GM21619 (cell line): ENCODE measurements around the gene RNLS.
"Not testable (repeated sequence)": the region's sequence is repeated elsewhere in the genome, so short reads cannot be mapped to it uniquely, and the experiment has no call there.

Experiments
- ATAC-seq: cut with Tn5 transposase; IDR thresholded peaks from one replicate; pipeline ENCODE4 v1.9.1; 2021; ENCODE audit not compliant: unreplicated experiment

The RNLS gene

DNA sequence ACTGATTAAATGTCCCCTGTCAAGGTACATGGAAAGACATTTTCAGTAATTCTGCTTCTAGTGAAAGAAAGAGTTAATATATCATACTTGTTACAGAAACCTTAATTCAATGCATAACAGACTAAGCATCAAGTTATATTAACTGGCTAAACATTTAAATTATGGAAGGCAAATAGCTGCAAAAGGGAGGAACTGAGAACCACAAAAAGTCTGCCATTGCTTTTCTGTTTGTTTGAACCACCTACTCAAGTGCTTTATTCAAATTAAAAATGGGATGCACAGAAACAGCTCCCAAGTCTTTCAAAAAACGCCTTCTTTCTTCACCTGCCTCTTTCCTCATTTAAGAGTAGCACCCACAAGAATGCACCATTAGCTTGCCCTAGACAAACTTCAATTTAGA, 271.9 kb downstream of the RNLS start:
- ATAC-seq = no peak

GRCh38 chr10:88309365-88309764, 273.8 kb downstream of the RNLS start:
- no peak for ATAC-seq

DNA sequence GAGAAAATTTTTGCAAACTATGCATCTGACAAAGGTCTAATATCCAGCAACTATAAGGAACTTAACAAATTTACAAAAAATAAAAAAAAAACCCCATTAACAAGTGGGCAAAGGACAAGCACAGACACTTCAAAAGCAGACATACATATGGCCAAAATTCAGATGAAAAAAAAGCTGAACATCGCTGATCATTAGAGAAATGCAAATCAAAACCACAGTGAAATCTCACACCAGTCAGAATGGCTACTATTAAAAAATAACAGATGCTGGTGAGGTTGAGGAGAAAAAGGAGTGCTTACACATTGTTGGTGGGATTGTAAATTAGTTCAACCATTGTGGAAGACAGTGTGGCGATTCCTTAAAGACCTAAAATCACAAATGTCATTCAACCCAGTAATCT, 274.8 kb downstream of the RNLS start:
- not testable (repeated sequence) for ATAC-seq

GRCh38 chr10:88299787-88300186, 283.3 kb downstream of the RNLS start:
- ATAC-seq = no peak

DNA sequence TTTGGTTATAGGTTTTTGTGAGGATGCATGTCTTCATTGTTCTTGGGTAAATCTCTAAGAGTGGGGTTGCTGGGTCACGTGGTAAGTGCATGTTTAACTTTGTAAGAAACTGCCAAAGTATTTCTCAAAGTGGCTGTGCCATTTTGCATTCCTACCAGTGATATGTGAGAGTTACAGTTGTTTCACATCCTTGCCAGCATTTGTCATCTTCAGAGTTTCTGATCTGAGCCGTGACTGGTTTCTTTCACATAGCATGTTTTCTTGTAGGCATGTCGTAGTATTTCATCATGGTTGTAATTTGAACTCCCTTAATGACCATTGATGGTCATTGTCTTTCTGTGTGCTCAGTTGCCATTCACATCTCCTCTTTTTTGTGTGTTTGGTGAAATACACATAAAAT, 286.0 kb downstream of the RNLS start:
- ATAC-seq = no peak

GRCh38 chr10:88293651-88294230, 289.4 kb downstream of the RNLS start:
- no peak for ATAC-seq

GRCh38 chr10:88293073-88293472, 290.0 kb downstream of the RNLS start:
- no peak for ATAC-seq

DNA sequence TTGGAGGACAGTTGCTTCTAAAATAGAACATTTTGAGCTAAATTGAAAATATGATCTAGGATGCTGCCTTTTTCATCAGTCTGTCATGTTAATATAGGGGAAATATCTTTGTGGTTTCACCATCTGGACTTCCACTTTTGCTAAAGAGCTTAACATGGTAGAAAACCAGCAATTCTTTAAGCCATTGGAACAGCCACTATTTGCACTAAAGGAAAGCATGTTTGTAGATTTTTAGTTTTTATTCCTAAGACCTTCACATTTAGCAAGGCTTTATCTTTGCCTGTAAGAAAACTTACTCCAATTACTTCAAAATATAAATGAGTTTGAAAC, 291.0 kb downstream of the RNLS start:
- no peak for ATAC-seq

- ATAC-seq = no peak
These were observed 291.6 kb downstream of the RNLS start for GRCh38 chr10:88291289-88292184.

GRCh38 chr10:88289342-88289741, 293.8 kb downstream of the RNLS start:
- ATAC-seq = no peak

DNA sequence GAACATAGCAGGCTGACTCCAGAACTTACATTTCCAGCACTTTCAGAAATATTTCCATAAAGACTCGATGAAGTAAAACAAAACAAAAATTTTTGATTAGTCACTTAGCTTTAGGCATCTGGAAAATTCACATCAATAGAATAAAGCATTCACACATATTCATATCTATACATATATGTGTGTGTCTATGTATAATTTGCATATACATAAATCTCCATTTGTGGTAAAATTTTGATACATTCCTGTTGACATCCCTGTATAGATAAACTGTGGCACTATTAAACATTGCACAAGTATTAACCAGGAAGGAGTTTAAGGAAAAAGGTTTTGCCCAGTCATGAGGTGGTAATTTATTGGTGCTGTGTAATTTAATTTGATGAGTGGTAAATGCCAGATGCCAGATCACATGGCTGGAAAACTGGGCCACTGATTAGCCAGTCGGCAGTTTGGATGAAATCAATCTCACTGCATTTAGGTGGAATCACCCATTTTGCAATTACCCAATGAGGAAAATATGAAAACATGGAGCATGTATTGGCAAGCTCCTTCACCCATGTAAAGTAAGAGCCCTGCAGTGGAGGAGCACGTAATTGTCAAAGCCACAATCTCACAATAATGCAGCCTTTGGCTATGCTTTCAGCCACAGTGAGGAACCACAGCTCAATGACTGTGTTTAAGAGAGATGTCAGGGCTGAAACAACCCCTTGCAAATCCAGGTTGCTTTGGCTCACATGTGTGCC, 294.6 kb downstream of the RNLS start:
- peak; percentile 72 for ATAC-seq

GRCh38 chr10:88286030-88286429, 297.1 kb downstream of the RNLS start:
- no peak for ATAC-seq

- ATAC-seq = no peak
These were observed 301.3 kb downstream of the RNLS start for GRCh38 chr10:88281592-88282347.

GRCh38 chr10:88280518-88280917, 302.6 kb downstream of the RNLS start:
- ATAC-seq = no peak

GRCh38 chr10:88278912-88279311, 304.2 kb downstream of the RNLS start:
- ATAC-seq = no peak

DNA sequence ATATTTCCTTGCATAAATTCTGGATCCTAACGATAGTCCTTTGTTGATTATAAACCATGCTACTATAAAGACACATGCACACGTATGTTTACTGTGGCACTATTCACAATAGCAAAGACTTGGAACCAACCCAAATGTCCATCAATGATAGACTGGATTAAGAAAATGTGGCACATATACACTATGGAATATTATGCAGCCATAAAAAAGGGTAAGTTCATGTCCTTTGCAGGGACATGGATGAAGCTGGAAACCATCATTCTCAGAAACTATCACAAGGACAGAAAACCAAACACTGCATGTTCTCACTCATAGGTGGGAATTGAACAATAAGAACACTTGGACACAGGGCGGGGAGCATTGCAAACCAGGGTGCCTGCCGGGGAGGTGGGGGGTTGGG, 306.2 kb downstream of the RNLS start:
- not testable (repeated sequence) for ATAC-seq

- no peak for ATAC-seq
These were observed 308.8 kb downstream of the RNLS start for GRCh38 chr10:88274286-88274685.

DNA sequence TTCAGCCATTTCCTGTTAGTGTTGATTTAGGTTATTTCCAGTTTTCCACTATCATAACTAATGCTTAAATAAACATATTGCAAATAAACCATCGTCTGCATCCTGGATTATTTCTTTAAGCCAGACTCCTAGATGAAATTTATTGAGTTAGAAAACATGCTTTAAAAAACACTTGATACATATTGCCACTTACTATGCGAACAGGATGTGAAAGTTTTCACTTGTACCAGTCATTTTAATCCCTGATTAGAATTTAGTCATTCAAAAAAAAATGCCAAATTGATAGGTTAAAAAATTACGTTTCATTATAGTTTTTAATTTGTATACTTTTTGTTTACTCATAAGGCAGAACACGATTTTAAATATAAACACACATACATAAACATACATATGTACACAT, 309.6 kb downstream of the RNLS start:
- ATAC-seq = no peak

GRCh38 chr10:88271761-88272543, 311.2 kb downstream of the RNLS start:
- ATAC-seq = peak; percentile 5

GRCh38 chr10:88270871-88271713, 312.0 kb downstream of the RNLS start:
- ATAC-seq = peak; percentile 88
